Measurements from ENCODE around the gene EML3.

GRCh38 chr11:62588966-62589637 lies 23.5 kb downstream of the EML3 start:
- TF ChIP-seq CTCF (IDR thresholded peaks at IDR 0.05) (no peak), POLR2A (IDR thresholded peaks at IDR 0.05) (no peak)

Data from lower leg skin (tissue), 3 donors.